Stomach (tissue), 9 donors: ENCODE measurements around the gene SUPT7L. TPM values are rescaled to one million over a fixed set of nuclear protein-coding genes. Genes with fewer than 3 reads are reported as not detected.

Experiments
- DNase-seq, 2 donors: peaks; one replicate each; pipeline versions ENCODE4 v3.0.0 to v3.0.0-alpha.2; 2013 to 2019
- H3K27ac ChIP-seq, 5 donors: fragments of 200-600 bp in 4 of 5; sonication (generic) in 4 of 5; one replicate each; pipeline ENCODE4 v1.5.1; 2013 to 2019; ENCODE audit warnings: mild to moderate bottlenecking in 1 of 5, moderate library complexity in 1 of 5
- H3K27me3 ChIP-seq, 3 donors: fragments of 200-600 bp; sonication (generic); one replicate each; pipeline ENCODE4 v1.5.1; 2017 to 2019; ENCODE audit warnings: mixed run types in 1 of 3
- H3K36me3 ChIP-seq, 4 donors: fragments of 200-600 bp; sonication (generic); 1 replicate in 3 of 4; 2 replicates in 1 of 4; pipeline ENCODE4 v1.5.1; 2016 to 2019
- H3K4me1 ChIP-seq, 4 donors: fragments of 200-600 bp; sonication (generic); one replicate each; pipeline ENCODE4 v1.5.1; 2016 to 2019
- H3K4me3 ChIP-seq, 4 donors: fragments of 200-600 bp; sonication (generic) in 3 of 4; one replicate each; pipeline ENCODE4 v1.5.1; 2016 to 2019; ENCODE audit warnings: mild to moderate bottlenecking in 1 of 4
- H3K9me3 ChIP-seq, 4 donors: fragments of 200-600 bp; sonication (generic); one replicate each; pipeline ENCODE4 v1.5.1; 2016 to 2019
- CTCF ChIP-seq, 7 experiments: fragments of 450-650 bp in 4 of 7; fragments of 200-600 bp in 3 of 7; sonication (generic) in 3 of 7; IDR thresholded peaks; one replicate each; pipeline ENCODE4 v1.5.1; 2016 to 2019; ENCODE audit warnings: antibody characterized with exemption in 7 of 7, control low read depth in 2 of 7, mild to moderate bottlenecking in 1 of 7
- EP300 ChIP-seq: sonication (generic); formaldehyde crosslinking; IDR thresholded peaks from one replicate; pipeline ENCODE4 v1.6.1; 2017; ENCODE audit warnings: antibody characterized with exemption
- POLR2A ChIP-seq, 4 donors: fragments of 450-650 bp; IDR thresholded peaks; one replicate each; pipeline ENCODE4 v1.6.1; 2016; ENCODE audit warnings: antibody characterized with exemption in 4 of 4, control low read depth in 2 of 4, mild to moderate bottlenecking in 1 of 4, moderate library complexity in 1 of 4
- POLR2AphosphoS5 ChIP-seq, 3 donors: sonication (generic); formaldehyde crosslinking; IDR thresholded peaks; one replicate each; pipeline ENCODE4 v1.6.1; 2016; ENCODE audit warnings: antibody characterized with exemption in 3 of 3
- WGBS, 5 donors: extraction: QIAGEN DNeasy Blood & Tissue Kit in 3 of 5; methylation state at CpG; one replicate each; pipeline versions ENCODE4 v1.1.5 to v1.1.7; 2013 to 2018; 5-methylcytosine and 5-hydroxymethylcytosine counted together
- intact Hi-C: fragments of 100-400 bp; cut with DNase I; formaldehyde crosslinking; loops from one replicate; pipeline ENCODE4 v1.15.1; 2023; ENCODE audit warnings: low total_unique reads
- polyA plus RNA-seq, 3 donors: library from polyadenylated mRNA; stranded (reverse); fragments of 200-250 nt; gene quantifications; one replicate each; pipeline ENCODE4 v1.2.3, GENCODE V29; 2013
- total RNA-seq, 5 donors: library from RNA; depleted of rRNA; stranded (reverse); fragments of >200 nt; gene quantifications; one replicate each; pipeline versions ENCODE4 v1.1.0 to v1.2.3, GENCODE V29; 2014 to 2016
- donor health status: healthy with polysubstance abuse.
- donor health status: Bipolar disorder and iron deficiency.
- donor health status: healthy.

SUPT7L gene
- total and polyA plus RNA-seq, 8 donors = 10.1 to 50.9 (median 24.9) TPM

- H3K27ac ChIP-seq = no peak overlapping the region
- H3K36me3 ChIP-seq = peaks cover 17 to 62% (median 56%) of the 10 kb centered on the region in 4 donors
- H3K27me3 ChIP-seq = no peaks in the 10 kb centered on the region
- intact Hi-C loops = no loop called here
- no peak for DNase-seq
- 57 to 78% (median 66%) methylated on average over 1 of the region's 1 CpG for WGBS, 5 donors
- no peaks in the 10 kb centered on the region for H3K9me3 ChIP-seq
- H3K4me3 ChIP-seq = no peak overlapping the region
- H3K4me1 ChIP-seq = no peaks in the 10 kb centered on the region
- TF ChIP-seq POLR2AphosphoS5 (IDR thresholded peaks at IDR 0.05) (no peak), EP300 (no peak), POLR2A (IDR thresholded peaks at IDR 0.05) (no peak), CTCF (IDR thresholded peaks at IDR 0.05) (no peak)
These were observed 34.2 kb upstream of the SUPT7L start for GRCh38 chr2:27697660-27698059.

GRCh38 chr2:27690052-27690451 is 26.6 kb upstream of the SUPT7L start:
- no peak overlapping the region for H3K4me3 ChIP-seq
- DNase-seq = no peak
- intact Hi-C loops = no loop called here
- H3K4me1 ChIP-seq = no peaks in the 10 kb centered on the region
- H3K27me3 ChIP-seq = no peaks in the 10 kb centered on the region
- H3K36me3 ChIP-seq = peaks cover 26 to 98% (median 85%) of the 10 kb centered on the region in 4 donors
- H3K9me3 ChIP-seq = no peaks in the 10 kb centered on the region
- TF ChIP-seq POLR2AphosphoS5 (IDR thresholded peaks at IDR 0.05) (no peak), POLR2A (IDR thresholded peaks at IDR 0.05) (no peak), EP300 (no peak), CTCF (IDR thresholded peaks at IDR 0.05) (no peak)
- no peak overlapping the region for H3K27ac ChIP-seq

- no peak overlapping the region for H3K4me3 ChIP-seq
- TF ChIP-seq EP300 (no peak), POLR2A (IDR thresholded peaks at IDR 0.05) (no peak), POLR2AphosphoS5 (IDR thresholded peaks at IDR 0.05) (no peak), CTCF (IDR thresholded peaks at IDR 0.05) (no peak)
- intact Hi-C loops = no loop called here
- no peaks in the 10 kb centered on the region for H3K27me3 ChIP-seq
- H3K36me3 ChIP-seq = peaks cover 26 to 98% (median 85%) of the 10 kb centered on the region in 4 donors
- no peak overlapping the region for H3K27ac ChIP-seq
- H3K4me1 ChIP-seq = no peaks in the 10 kb centered on the region
- DNase-seq = no peak
- WGBS, 5 donors = 78 to 100% (median 94%) methylated on average over 2 of the region's 2 CpGs
- no peaks in the 10 kb centered on the region for H3K9me3 ChIP-seq
These were observed 26.0 kb upstream of the SUPT7L start for GRCh38 chr2:27689424-27689823.

- no peaks in the 10 kb centered on the region for H3K9me3 ChIP-seq
- 89 to 100% (median 100%) methylated on average over 1 of the region's 1 CpG for WGBS, 5 donors
- no peak overlapping the region for H3K4me3 ChIP-seq
- intact Hi-C loops = no loop called here
- H3K27ac ChIP-seq = no peak overlapping the region
- TF ChIP-seq POLR2A (IDR thresholded peaks at IDR 0.05) (no peak), EP300 (no peak), CTCF (IDR thresholded peaks at IDR 0.05) (no peak), POLR2AphosphoS5 (IDR thresholded peaks at IDR 0.05) (no peak)
- peaks cover 33 to 91% (median 82%) of the 10 kb centered on the region in 4 donors for H3K36me3 ChIP-seq
- no peaks in the 10 kb centered on the region for H3K27me3 ChIP-seq
- H3K4me1 ChIP-seq = peaks cover 0 to 10% (median 8%) of the 10 kb centered on the region in 4 donors
- DNase-seq = no peak
These were observed 23.8 kb upstream of the SUPT7L start for GRCh38 chr2:27687232-27687631.
